ENCODE results near the gene HELB. TPM values are rescaled to one million over a fixed set of nuclear protein-coding genes. Genes with fewer than 3 reads are reported as not detected.

Gene HELB
- total and polyA plus RNA-seq, 8 donors: 0.68 to 5.2 (median 1.6) TPM

DNA sequence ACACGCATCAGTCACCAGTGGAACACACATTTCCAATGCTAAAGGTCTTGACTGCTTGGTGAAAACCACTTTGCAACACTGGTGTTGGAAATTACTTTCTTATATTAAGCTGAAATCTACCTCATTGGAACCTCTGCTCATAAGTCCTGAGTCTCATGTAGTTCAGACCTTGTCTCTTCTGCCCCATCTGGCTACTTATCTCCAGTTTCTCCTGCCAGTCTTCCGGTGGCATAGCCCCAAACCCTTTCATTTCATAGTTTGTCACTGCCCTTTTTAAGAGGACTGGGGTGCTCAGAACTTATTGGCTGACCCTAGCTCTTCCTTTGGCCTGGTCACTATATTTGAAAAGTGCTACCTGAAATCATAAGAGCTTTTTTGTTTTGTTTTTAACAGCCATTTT lies 43.7 kb downstream of the HELB start:
- TF ChIP-seq, protein P1, sequence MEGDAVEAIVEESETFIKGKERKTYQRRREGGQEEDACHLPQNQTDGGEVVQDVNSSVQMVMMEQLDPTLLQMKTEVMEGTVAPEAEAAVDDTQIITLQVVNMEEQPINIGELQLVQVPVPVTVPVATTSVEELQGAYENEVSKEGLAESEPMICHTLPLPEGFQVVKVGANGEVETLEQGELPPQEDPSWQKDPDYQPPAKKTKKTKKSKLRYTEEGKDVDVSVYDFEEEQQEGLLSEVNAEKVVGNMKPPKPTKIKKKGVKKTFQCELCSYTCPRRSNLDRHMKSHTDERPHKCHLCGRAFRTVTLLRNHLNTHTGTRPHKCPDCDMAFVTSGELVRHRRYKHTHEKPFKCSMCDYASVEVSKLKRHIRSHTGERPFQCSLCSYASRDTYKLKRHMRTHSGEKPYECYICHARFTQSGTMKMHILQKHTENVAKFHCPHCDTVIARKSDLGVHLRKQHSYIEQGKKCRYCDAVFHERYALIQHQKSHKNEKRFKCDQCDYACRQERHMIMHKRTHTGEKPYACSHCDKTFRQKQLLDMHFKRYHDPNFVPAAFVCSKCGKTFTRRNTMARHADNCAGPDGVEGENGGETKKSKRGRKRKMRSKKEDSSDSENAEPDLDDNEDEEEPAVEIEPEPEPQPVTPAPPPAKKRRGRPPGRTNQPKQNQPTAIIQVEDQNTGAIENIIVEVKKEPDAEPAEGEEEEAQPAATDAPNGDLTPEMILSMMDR (IDR thresholded peaks at IDR 0.05): no peak
- no peaks in the 10 kb centered on the region for H3K27me3 ChIP-seq
- ATAC-seq (no peak), DNase-seq (no peak), FAIRE-seq (no peak)
- no peaks in the 10 kb centered on the region for H3K9me3 ChIP-seq
- no peak overlapping the region for H3K27ac ChIP-seq
- no peaks in the 10 kb centered on the region for H3K4me1 ChIP-seq
- no peak overlapping the region for H3K4me3 ChIP-seq
- H3K36me3 ChIP-seq: no peaks in the 10 kb centered on the region
- WGBS, 2 donors: 96% methylated on average over 2 of the region's 2 CpGs
- intact Hi-C loops (cut with DNase I): no loop called here

DNA sequence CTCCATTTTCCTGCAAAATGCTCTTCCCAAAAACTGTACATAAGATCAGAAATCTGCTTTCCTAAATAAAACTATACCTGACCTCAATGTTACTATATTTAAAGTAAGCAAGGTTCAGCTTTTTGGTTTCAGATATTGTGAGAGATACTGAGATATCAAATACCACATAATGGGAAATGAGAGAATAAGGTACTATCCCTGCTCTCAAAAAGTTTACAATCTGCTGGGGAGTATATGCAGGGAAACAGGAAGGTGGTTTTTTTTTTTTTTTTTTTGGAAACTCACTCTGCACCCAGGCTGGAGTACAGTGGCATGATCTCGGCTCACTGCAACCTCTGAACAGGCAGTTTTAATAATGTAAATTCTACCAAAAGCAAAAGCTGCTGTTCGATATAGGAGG lies 49.0 kb downstream of the HELB start:
- WGBS, 2 donors: 84 to 91% methylated on average over 2 of the region's 2 CpGs
- no peaks in the 10 kb centered on the region for H3K27me3 ChIP-seq
- H3K36me3 ChIP-seq: no peaks in the 10 kb centered on the region
- FAIRE-seq (no peak), DNase-seq (no peak), ATAC-seq (no peak)
- TF ChIP-seq, protein P1 (IDR thresholded peaks at IDR 0.05): no peak
- no peaks in the 10 kb centered on the region for H3K4me1 ChIP-seq
- no peak overlapping the region for H3K4me3 ChIP-seq
- intact Hi-C loops (cut with DNase I): no loop called here
- no peaks in the 10 kb centered on the region for H3K9me3 ChIP-seq
- no peak overlapping the region for H3K27ac ChIP-seq

DNA sequence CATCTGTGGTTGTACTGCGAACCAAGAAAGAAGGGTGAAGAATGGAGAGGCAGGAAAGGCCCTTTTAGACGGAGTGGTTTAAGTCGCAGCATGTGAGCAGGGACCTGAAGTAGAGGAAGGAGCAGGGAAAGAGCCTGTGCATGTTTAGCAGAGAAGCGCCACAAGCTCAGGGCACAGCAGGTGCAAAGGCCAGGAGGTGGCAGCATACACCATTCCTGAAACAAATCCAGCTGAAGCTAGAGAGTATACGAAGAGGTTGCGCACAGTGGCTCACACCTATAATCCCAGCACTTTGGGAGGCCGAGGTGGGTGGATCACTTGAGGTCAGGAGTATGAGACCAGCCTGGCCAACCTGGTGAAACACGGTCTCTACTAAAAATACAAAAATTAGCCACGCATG lies 49.9 kb downstream of the HELB start:
- intact Hi-C loops (cut with DNase I): no loop called here
- FAIRE-seq (no peak), DNase-seq (no peak), ATAC-seq (peak in 2 of 4 donors; percentile 44 to 46)
- Histone ChIP-seq H3K36me3 (no peaks in the 10 kb centered on the region), H3K27ac (no peak overlapping the region), H3K9me3 (no peaks in the 10 kb centered on the region), H3K4me1 (no peaks in the 10 kb centered on the region), H3K27me3 (no peaks in the 10 kb centered on the region), H3K4me3 (no peak overlapping the region)
- WGBS, 2 donors: 85% methylated on average over 9 of the region's 9 CpGs
- TF ChIP-seq, protein P1 (IDR thresholded peaks at IDR 0.05): no peak

DNA sequence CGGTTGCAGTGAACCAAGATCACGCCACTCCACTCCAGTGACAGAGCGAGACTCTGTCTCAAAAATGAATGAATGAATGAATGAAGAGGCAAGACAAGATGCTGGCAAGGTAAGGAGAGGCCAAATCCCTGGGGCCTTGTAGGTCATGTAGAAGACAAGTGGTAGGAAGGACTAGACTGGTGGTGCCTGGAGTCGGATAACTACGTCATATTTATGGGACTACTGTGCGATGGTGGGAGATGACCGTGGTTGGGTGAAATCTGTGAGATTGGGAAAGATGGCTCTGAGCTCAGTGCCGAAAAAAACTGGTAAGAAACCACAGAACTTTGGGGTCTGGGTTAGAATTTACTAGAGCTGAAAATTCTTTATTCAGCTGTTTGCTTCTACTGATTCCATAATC lies 50.6 kb downstream of the HELB start:
- no peak overlapping the region for H3K27ac ChIP-seq
- DNase-seq (no peak), ATAC-seq (no peak), FAIRE-seq (no peak)
- H3K36me3 ChIP-seq: no peaks in the 10 kb centered on the region
- H3K27me3 ChIP-seq: no peaks in the 10 kb centered on the region
- TF ChIP-seq, protein P1 (IDR thresholded peaks at IDR 0.05): no peak
- no peak overlapping the region for H3K4me3 ChIP-seq
- no peaks in the 10 kb centered on the region for H3K9me3 ChIP-seq
- no peaks in the 10 kb centered on the region for H3K4me1 ChIP-seq
- intact Hi-C loops (cut with DNase I): no loop called here
- 97 to 99% methylated on average over 8 of the region's 8 CpGs for WGBS, 2 donors

DNA sequence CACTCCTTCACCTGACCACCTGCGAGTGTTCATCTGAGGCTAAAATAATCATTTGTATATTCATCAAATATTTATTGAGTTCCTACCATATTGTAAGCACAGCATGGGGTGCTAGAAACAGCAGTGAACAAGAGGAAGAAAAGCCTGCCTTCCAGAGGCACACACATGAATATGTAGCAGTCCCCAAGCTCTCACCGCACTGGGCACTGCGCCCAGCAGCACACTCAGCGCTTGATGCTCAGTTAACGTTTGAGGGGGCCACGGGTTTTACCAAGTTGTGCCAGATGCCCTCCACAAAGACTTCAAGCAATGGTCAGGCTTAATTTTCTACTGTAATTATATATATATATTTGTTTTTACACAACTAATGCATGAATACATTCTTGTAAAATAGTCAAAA lies 52.0 kb downstream of the HELB start:
- FAIRE-seq (no peak), ATAC-seq (no peak), DNase-seq (no peak)
- 73 to 79% methylated on average over 6 of the region's 6 CpGs for WGBS, 2 donors
- Histone ChIP-seq H3K4me3 (no peak overlapping the region), H3K36me3 (no peaks in the 10 kb centered on the region), H3K27ac (no peak overlapping the region), H3K27me3 (no peaks in the 10 kb centered on the region), H3K9me3 (no peaks in the 10 kb centered on the region), H3K4me1 (no peaks in the 10 kb centered on the region)
- intact Hi-C loops (cut with DNase I): no loop called here
- TF ChIP-seq, protein P1 (IDR thresholded peaks at IDR 0.05): no peak
